Adrenal gland (tissue), 5 donors: Measurements from ENCODE around the gene BAG3.

ENCODE experiments used
- CTCF ChIP-seq, 6 experiments: fragments of 450-650 bp in 4 of 6; fragments of 200-600 bp in 2 of 6; sonication (generic) in 1 of 6; IDR thresholded peaks; 1 replicate in 5 of 6; 2 replicates in 1 of 6; pipeline versions ENCODE4 v1.5.1 to v1.8.0; 2016 to 2021; ENCODE audit warnings: antibody characterized with exemption in 6 of 6, mild to moderate bottlenecking in 2 of 6, moderate library complexity in 1 of 6
- POLR2A ChIP-seq, 2 donors: fragments of 450-650 bp; IDR thresholded peaks; one replicate each; pipeline ENCODE4 v1.6.1; 2017; ENCODE audit warnings: antibody characterized with exemption in 2 of 2, mild to moderate bottlenecking in 2 of 2, moderate library complexity in 1 of 2
- donor health status: DM: no; HTN: no; CAD: no.

DNA sequence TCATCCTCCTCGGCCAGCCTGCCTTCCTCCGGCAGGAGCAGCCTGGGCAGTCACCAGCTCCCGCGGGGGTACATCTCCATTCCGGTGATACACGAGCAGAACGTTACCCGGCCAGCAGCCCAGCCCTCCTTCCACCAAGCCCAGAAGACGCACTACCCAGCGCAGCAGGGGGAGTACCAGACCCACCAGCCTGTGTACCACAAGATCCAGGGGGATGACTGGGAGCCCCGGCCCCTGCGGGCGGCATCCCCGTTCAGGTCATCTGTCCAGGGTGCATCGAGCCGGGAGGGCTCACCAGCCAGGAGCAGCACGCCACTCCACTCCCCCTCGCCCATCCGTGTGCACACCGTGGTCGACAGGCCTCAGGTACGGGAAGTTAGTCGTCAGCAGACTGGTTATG, 21.1 kb downstream of the BAG3 start:
- TF ChIP-seq POLR2A (IDR thresholded peaks at IDR 0.05) (no peak), CTCF (IDR thresholded peaks at IDR 0.05) (no peak)
